SH-SY5Y (cell line): ENCODE data around the gene TEX52.

ENCODE experiments used
- GATA2 ChIP-seq: IDR thresholded peaks from 2 replicates; pipeline ENCODE4 v1.6.1; 2011; ENCODE audit warnings: mild to moderate bottlenecking, low read depth, low read length
- GATA3 ChIP-seq: IDR thresholded peaks from 2 replicates; pipeline ENCODE4 v1.6.1; 2011; ENCODE audit warnings: low read depth, mild to moderate bottlenecking, low read length, moderate library complexity

GRCh38 chr12:2804393-2805142 is 52.3 kb downstream of the TEX52 start:
- TF ChIP-seq GATA2 (no peak), GATA3 (no peak)
